ENCODE measurements around the gene EML2. TPM values are rescaled to one million over a fixed set of nuclear protein-coding genes. Genes with fewer than 3 reads are reported as not detected.
A peak's percentile ranks its signal among the peaks of the same experiment; 100 is the strongest.

The EML2 gene
- polyA plus RNA-seq, 1 experiment: 10.8 TPM

GRCh38 chr19:45576682-45577081 lies 62.5 kb downstream of the EML2 start:
- TF ChIP-seq, protein P1, sequence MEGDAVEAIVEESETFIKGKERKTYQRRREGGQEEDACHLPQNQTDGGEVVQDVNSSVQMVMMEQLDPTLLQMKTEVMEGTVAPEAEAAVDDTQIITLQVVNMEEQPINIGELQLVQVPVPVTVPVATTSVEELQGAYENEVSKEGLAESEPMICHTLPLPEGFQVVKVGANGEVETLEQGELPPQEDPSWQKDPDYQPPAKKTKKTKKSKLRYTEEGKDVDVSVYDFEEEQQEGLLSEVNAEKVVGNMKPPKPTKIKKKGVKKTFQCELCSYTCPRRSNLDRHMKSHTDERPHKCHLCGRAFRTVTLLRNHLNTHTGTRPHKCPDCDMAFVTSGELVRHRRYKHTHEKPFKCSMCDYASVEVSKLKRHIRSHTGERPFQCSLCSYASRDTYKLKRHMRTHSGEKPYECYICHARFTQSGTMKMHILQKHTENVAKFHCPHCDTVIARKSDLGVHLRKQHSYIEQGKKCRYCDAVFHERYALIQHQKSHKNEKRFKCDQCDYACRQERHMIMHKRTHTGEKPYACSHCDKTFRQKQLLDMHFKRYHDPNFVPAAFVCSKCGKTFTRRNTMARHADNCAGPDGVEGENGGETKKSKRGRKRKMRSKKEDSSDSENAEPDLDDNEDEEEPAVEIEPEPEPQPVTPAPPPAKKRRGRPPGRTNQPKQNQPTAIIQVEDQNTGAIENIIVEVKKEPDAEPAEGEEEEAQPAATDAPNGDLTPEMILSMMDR (IDR thresholded peaks at IDR 0.05; ENCODE audit: low read depth, low read length): no peak
- CTCF ChIA-PET: interaction anchor here (1.4 kb wide), 1 partner anchor 18 kb away, joined by 4 read pairs; no protein-coding TSS in a partner anchor
- POLR2A ChIA-PET: interaction anchor here (0.5 to 1.8 kb wide), 4 partner anchors 24 to 68 kb away, joined by 3 to 6 read pairs (median 4); no protein-coding TSS in a partner anchor

DNA sequence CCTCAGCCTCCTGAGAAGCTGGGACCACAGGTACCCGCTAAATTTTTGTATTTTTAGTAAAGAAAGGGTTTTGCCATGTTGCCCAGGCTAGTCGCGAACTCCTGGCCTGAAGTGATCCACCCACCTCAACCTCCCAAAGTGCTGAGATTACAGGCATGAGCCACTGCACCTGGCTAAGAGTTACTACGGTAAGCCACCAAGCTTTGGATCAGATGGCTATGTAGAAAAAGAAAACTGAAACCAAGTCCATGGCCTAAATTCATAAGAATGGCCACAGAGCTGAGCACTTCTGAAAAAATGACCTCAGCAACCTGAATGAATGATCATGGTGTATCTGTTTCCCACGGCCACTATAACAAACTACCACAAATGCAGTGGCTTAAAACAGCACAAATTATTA lies 64.0 kb downstream of the EML2 start:
- TF ChIP-seq, protein P1 (IDR thresholded peaks at IDR 0.05; ENCODE audit: low read depth, low read length): no peak
- no peak overlapping the region for H3K27ac ChIP-seq (ENCODE audit: low read depth, low read length)
- CTCF ChIA-PET: no interaction called here
- no peak overlapping the region for H3K4me3 ChIP-seq (ENCODE audit: low read depth, low read length)
- no peak for DNase-seq (ENCODE audit: low read depth, low spot score)
- no peaks in the 10 kb centered on the region for H3K9me3 ChIP-seq (ENCODE audit: control insufficient read depth, insufficient read depth, low read length)
- H3K27me3 ChIP-seq (ENCODE audit: control insufficient read depth, insufficient read depth, low read length): no peaks in the 10 kb centered on the region
- POLR2A ChIA-PET: no interaction called here

More at GRCh38 chr19:45576682-45577081, 62.5 kb downstream of the EML2 start:
- no peak for DNase-seq (ENCODE audit: low read depth, low spot score)
- Histone ChIP-seq H3K4me3 (ENCODE audit: low read depth, low read length) (no peak overlapping the region), H3K9me3 (ENCODE audit: control insufficient read depth, insufficient read depth, low read length) (no peaks in the 10 kb centered on the region), H3K27me3 (ENCODE audit: control insufficient read depth, insufficient read depth, low read length) (no peaks in the 10 kb centered on the region), H3K27ac (ENCODE audit: low read depth, low read length) (peak overlapping the region; percentile 95)

GRCh38 chr19:45574526-45574925 lies 64.7 kb downstream of the EML2 start:
- TF ChIP-seq, protein P1 (IDR thresholded peaks at IDR 0.05; ENCODE audit: low read depth, low read length): no peak
- ChIA-PET POLR2A (no interaction called here), CTCF (interaction anchor here (1.0 kb wide), 1 partner anchor 16 kb away, joined by 3 read pairs; no protein-coding TSS in a partner anchor)

DNA sequence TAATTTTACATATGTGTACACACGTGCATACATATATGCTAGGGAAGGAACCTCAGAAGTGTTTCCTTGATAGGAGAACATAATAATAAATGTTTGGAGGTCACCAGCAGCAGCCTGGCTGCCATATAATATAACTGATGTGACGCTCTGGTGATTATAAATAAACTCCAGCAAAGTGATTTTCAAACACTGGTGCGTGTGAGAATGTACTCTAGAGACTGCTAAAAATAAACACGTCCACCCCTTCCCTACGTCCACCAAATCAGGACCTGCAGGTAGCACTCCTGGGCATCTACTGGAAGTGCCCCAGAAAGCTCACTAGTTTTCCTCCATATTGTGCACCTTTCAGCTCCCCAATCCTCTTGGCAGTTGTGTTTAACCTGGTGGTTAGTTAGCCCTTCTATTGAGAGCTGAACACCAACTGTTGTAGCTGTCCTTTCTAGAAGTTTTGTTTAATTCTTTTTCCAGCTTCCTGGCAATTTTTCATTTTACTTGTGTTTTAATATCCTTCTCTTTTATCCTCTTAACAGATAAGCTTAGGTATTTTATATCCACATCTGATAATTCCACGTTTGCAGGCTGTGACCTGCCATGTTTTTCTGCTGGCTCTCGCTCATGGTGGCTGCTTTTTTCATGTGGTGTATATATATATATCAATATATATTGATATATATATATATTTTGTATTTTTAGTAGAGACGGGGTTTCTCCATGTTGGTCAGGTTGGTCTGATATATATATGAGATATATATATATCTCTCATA lies 67.6 kb downstream of the EML2 start:
- no peak for DNase-seq (ENCODE audit: low read depth, low spot score)
- H3K27me3 ChIP-seq (ENCODE audit: control insufficient read depth, insufficient read depth, low read length): no peaks in the 10 kb centered on the region
- H3K9me3 ChIP-seq (ENCODE audit: control insufficient read depth, insufficient read depth, low read length): no peaks in the 10 kb centered on the region
- CTCF ChIA-PET: interaction anchor here (0.9 to 1.7 kb wide), 3 partner anchors 14 to 93 kb away, joined by 3 to 10 read pairs (median 4); no protein-coding TSS in a partner anchor
- POLR2A ChIA-PET: no interaction called here
- no peak overlapping the region for H3K4me3 ChIP-seq (ENCODE audit: low read depth, low read length)
- H3K27ac ChIP-seq (ENCODE audit: low read depth, low read length): no peak overlapping the region
- TF ChIP-seq, protein P1 (IDR thresholded peaks at IDR 0.05; ENCODE audit: low read depth, low read length): no peak

More at GRCh38 chr19:45574526-45574925, 64.7 kb downstream of the EML2 start:
- no peak overlapping the region for H3K4me3 ChIP-seq (ENCODE audit: low read depth, low read length)
- DNase-seq (ENCODE audit: low read depth, low spot score): no peak
- no peaks in the 10 kb centered on the region for H3K27me3 ChIP-seq (ENCODE audit: control insufficient read depth, insufficient read depth, low read length)
- no peaks in the 10 kb centered on the region for H3K9me3 ChIP-seq (ENCODE audit: control insufficient read depth, insufficient read depth, low read length)
- no peak overlapping the region for H3K27ac ChIP-seq (ENCODE audit: low read depth, low read length)
